ACC112 (cell line): ENCODE measurements around the gene DNAAF5.

Experiments
- H2AFZ ChIP-seq: fragments of 200-600 bp; sonication (generic); one replicate; pipeline ENCODE4 v1.6.0; 2017; ENCODE audit warnings: antibody characterized with exemption, low read length; ENCODE audit not compliant: unreplicated experiment
- H3K27ac ChIP-seq: fragments of 200-600 bp; sonication (generic); 2 replicates; pipeline ENCODE4 v1.5.1; 2014; ENCODE audit warnings: low read depth, mild to moderate bottlenecking, antibody characterized with exemption, low read length, moderate library complexity
- H3K27me3 ChIP-seq: fragments of 200-600 bp; sonication (generic); 2 replicates; pipeline ENCODE4 v1.6.1; 2014; ENCODE audit warnings: mild to moderate bottlenecking, antibody characterized with exemption, low read length, moderate library complexity, mixed read lengths; ENCODE audit not compliant: insufficient read depth
- H3K36me3 ChIP-seq: fragments of 200-600 bp; sonication (generic); 2 replicates; pipeline ENCODE4 v1.6.1; 2016; ENCODE audit warnings: mild to moderate bottlenecking, antibody characterized with exemption, low read length, moderate library complexity, mixed read lengths; ENCODE audit not compliant: insufficient read depth
- H3K4me1 ChIP-seq: fragments of 200-600 bp; sonication (generic); one replicate; pipeline ENCODE4 v1.6.1; 2016; ENCODE audit warnings: low read length, mixed read lengths; ENCODE audit not compliant: insufficient read depth, unreplicated experiment, control insufficient read depth
- H3K4me3 ChIP-seq: fragments of 200-600 bp; sonication (generic); 2 replicates; pipeline ENCODE4 v1.5.1; 2014; ENCODE audit warnings: mild to moderate bottlenecking, low read depth, low read length
- H3K79me2 ChIP-seq: fragments of 200-600 bp; sonication (generic); one replicate; pipeline ENCODE4 v1.6.0; 2016; ENCODE audit warnings: low read length; ENCODE audit not compliant: control insufficient read depth, unreplicated experiment, insufficient read depth

Gene DNAAF5

GRCh38 chr7:816751-817671 lies 90.5 kb downstream of the DNAAF5 start:
- H3K79me2 ChIP-seq: peaks cover 52% of the 10 kb centered on the region
- H3K27me3 ChIP-seq: no peaks in the 10 kb centered on the region
- no peaks in the 10 kb centered on the region for H3K36me3 ChIP-seq
- H3K4me3 ChIP-seq: peak overlapping the region; percentile 88
- H3K27ac ChIP-seq: no peak overlapping the region; the same call in 1 of the 2 replicates
- H2AFZ ChIP-seq: no peak overlapping the region
- H3K4me1 ChIP-seq: peaks cover 33% of the 10 kb centered on the region

- Histone ChIP-seq H3K36me3 (no peaks in the 10 kb centered on the region), H2AFZ (no peak overlapping the region), H3K4me3 (peak overlapping the region; percentile 88), H3K79me2 (peaks cover 63% of the 10 kb centered on the region), H3K4me1 (peaks cover 27% of the 10 kb centered on the region), H3K27me3 (no peaks in the 10 kb centered on the region), H3K27ac (no peak overlapping the region)
These were observed 91.7 kb downstream of the DNAAF5 start for GRCh38 chr7:818031-818699.

GRCh38 chr7:820341-820740 lies 93.8 kb downstream of the DNAAF5 start:
- Histone ChIP-seq H3K27ac (no peak overlapping the region), H3K4me1 (peaks cover 24% of the 10 kb centered on the region), H3K27me3 (no peaks in the 10 kb centered on the region), H3K36me3 (no peaks in the 10 kb centered on the region), H3K79me2 (peaks cover 81% of the 10 kb centered on the region), H2AFZ (no peak overlapping the region), H3K4me3 (no peak overlapping the region)

GRCh38 chr7:821688-822087 lies 95.2 kb downstream of the DNAAF5 start:
- no peak overlapping the region for H3K4me3 ChIP-seq
- H2AFZ ChIP-seq: no peak overlapping the region
- peaks cover 93% of the 10 kb centered on the region for H3K79me2 ChIP-seq
- H3K4me1 ChIP-seq: peaks cover 36% of the 10 kb centered on the region
- no peak overlapping the region for H3K27ac ChIP-seq
- H3K36me3 ChIP-seq: no peaks in the 10 kb centered on the region
- no peaks in the 10 kb centered on the region for H3K27me3 ChIP-seq

GRCh38 chr7:822692-823276 lies 96.3 kb downstream of the DNAAF5 start:
- Histone ChIP-seq H3K27me3 (no peaks in the 10 kb centered on the region), H3K79me2 (peaks cover 88% of the 10 kb centered on the region), H3K36me3 (no peaks in the 10 kb centered on the region), H3K4me3 (no peak overlapping the region), H3K27ac (no peak overlapping the region), H2AFZ (no peak overlapping the region), H3K4me1 (peaks cover 33% of the 10 kb centered on the region)

GRCh38 chr7:823649-824048 lies 97.2 kb downstream of the DNAAF5 start:
- Histone ChIP-seq H3K27me3 (no peaks in the 10 kb centered on the region), H3K4me3 (no peak overlapping the region), H3K36me3 (no peaks in the 10 kb centered on the region), H2AFZ (no peak overlapping the region), H3K79me2 (peaks cover 84% of the 10 kb centered on the region), H3K27ac (peak overlapping the region; percentile 92; the same call in 1 of the 2 replicates), H3K4me1 (peaks cover 26% of the 10 kb centered on the region)

GRCh38 chr7:824081-824480 lies 97.6 kb downstream of the DNAAF5 start:
- Histone ChIP-seq H3K36me3 (no peaks in the 10 kb centered on the region), H3K27me3 (no peaks in the 10 kb centered on the region), H2AFZ (no peak overlapping the region), H3K4me1 (peaks cover 25% of the 10 kb centered on the region), H3K79me2 (peaks cover 84% of the 10 kb centered on the region), H3K27ac (peak overlapping the region; percentile 92), H3K4me3 (peak overlapping the region; percentile 70)

GRCh38 chr7:824664-825063 lies 98.2 kb downstream of the DNAAF5 start:
- no peaks in the 10 kb centered on the region for H3K27me3 ChIP-seq
- H2AFZ ChIP-seq: no peak overlapping the region
- H3K27ac ChIP-seq: peak overlapping the region; percentile 92
- H3K36me3 ChIP-seq: no peaks in the 10 kb centered on the region
- H3K4me3 ChIP-seq: peak overlapping the region; percentile 70
- peaks cover 83% of the 10 kb centered on the region for H3K79me2 ChIP-seq
- H3K4me1 ChIP-seq: peaks cover 25% of the 10 kb centered on the region

- peak overlapping the region; percentile 92 for H3K27ac ChIP-seq
These were observed 98.9 kb downstream of the DNAAF5 start for GRCh38 chr7:825386-825785.

GRCh38 chr7:826230-826917 lies 99.9 kb downstream of the DNAAF5 start:
- Histone ChIP-seq H3K79me2 (peaks cover 82% of the 10 kb centered on the region), H2AFZ (no peak overlapping the region), H3K27ac (peak overlapping the region; percentile 92), H3K36me3 (no peaks in the 10 kb centered on the region), H3K4me3 (no peak overlapping the region), H3K4me1 (peaks cover 27% of the 10 kb centered on the region), H3K27me3 (no peaks in the 10 kb centered on the region)

More at GRCh38 chr7:825386-825785, 98.9 kb downstream of the DNAAF5 start:
- Histone ChIP-seq H3K79me2 (peaks cover 83% of the 10 kb centered on the region), H3K4me3 (peak overlapping the region; percentile 56), H3K36me3 (no peaks in the 10 kb centered on the region), H2AFZ (no peak overlapping the region), H3K27me3 (no peaks in the 10 kb centered on the region), H3K4me1 (peaks cover 23% of the 10 kb centered on the region)
